ENCODE measurements around the gene STX18. TPM values are rescaled to one million over a fixed set of nuclear protein-coding genes. Genes with fewer than 3 reads are reported as not detected.
"Not testable (repeated sequence)": the region's sequence is repeated elsewhere in the genome, so short reads cannot be mapped to it uniquely, and the experiment has no call there.

Gene STX18
- total and polyA plus RNA-seq, 4 donors, result 10.2 to 17.1 (median 12.4) TPM

DNA sequence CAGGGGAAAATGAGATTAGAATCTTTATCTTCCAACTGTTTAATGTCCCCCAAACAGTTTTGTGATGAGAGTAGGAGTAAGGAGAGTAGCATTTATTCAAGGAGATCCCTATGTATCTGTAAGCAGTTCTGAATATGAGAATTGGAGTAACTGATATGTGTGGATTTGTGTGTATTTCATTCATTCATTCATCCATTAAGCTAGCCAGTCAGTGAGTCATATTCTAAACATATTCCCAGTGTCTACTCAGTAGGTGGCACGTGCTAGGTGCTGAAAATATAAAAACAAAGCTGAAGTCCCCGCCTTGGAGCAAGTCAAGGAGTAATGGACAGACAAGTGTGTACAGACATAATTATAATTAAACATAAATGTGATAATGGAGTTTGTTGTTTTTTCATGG, 12.4 kb upstream of the STX18 start:
- H3K4me3 ChIP-seq (ENCODE audit: low read depth in 1 of 3, low read length in 3 of 3), result no peak overlapping the region
- TF ChIP-seq, protein P1, sequence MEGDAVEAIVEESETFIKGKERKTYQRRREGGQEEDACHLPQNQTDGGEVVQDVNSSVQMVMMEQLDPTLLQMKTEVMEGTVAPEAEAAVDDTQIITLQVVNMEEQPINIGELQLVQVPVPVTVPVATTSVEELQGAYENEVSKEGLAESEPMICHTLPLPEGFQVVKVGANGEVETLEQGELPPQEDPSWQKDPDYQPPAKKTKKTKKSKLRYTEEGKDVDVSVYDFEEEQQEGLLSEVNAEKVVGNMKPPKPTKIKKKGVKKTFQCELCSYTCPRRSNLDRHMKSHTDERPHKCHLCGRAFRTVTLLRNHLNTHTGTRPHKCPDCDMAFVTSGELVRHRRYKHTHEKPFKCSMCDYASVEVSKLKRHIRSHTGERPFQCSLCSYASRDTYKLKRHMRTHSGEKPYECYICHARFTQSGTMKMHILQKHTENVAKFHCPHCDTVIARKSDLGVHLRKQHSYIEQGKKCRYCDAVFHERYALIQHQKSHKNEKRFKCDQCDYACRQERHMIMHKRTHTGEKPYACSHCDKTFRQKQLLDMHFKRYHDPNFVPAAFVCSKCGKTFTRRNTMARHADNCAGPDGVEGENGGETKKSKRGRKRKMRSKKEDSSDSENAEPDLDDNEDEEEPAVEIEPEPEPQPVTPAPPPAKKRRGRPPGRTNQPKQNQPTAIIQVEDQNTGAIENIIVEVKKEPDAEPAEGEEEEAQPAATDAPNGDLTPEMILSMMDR (IDR thresholded peaks at IDR 0.05; ENCODE audit: low read depth, low read length, missing input control), result no peak
- TF ChIP-seq, protein P2, sequence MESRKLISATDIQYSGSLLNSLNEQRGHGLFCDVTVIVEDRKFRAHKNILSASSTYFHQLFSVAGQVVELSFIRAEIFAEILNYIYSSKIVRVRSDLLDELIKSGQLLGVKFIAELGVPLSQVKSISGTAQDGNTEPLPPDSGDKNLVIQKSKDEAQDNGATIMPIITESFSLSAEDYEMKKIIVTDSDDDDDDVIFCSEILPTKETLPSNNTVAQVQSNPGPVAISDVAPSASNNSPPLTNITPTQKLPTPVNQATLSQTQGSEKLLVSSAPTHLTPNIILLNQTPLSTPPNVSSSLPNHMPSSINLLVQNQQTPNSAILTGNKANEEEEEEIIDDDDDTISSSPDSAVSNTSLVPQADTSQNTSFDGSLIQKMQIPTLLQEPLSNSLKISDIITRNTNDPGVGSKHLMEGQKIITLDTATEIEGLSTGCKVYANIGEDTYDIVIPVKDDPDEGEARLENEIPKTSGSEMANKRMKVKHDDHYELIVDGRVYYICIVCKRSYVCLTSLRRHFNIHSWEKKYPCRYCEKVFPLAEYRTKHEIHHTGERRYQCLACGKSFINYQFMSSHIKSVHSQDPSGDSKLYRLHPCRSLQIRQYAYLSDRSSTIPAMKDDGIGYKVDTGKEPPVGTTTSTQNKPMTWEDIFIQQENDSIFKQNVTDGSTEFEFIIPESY (IDR thresholded peaks at IDR 0.05), result no peak
- no peak for TF ChIP-seq RXRA (IDR thresholded peaks at IDR 0.05)
- TF ChIP-seq EGR1 (IDR thresholded peaks at IDR 0.05; ENCODE audit: low read depth in 2 of 2), result no peak
- TF ChIP-seq TAF1 (conservative IDR thresholded peaks at IDR 0.05), result no peak
- TF ChIP-seq FOXA2 (IDR thresholded peaks at IDR 0.05), result no peak
- TF ChIP-seq SP1 (IDR thresholded peaks at IDR 0.05), result no peak
- TF ChIP-seq HNF4G (IDR thresholded peaks at IDR 0.05), result no peak
- H3K9ac ChIP-seq (ENCODE audit: low read depth in 1 of 2, low read length in 2 of 2), result no peak overlapping the region
- H3K27me3 ChIP-seq (ENCODE audit: control insufficient read depth in 4 of 4, insufficient read depth in 4 of 4, low read length in 3 of 4), result no peaks in the 10 kb centered on the region
- H3K27ac ChIP-seq (ENCODE audit: low read depth in 1 of 2, low read length in 2 of 2), result no peak overlapping the region
- H3K36me3 ChIP-seq (ENCODE audit: control insufficient read depth in 4 of 4, insufficient read depth in 3 of 4, low read depth in 1 of 4, low read length in 3 of 4), result no peaks in the 10 kb centered on the region
- no peak for DNase-seq (ENCODE audit: low spot score)
- H3K9me3 ChIP-seq (ENCODE audit: control insufficient read depth in 4 of 4, low read length in 3 of 4), result no peaks in the 10 kb centered on the region
- H3K4me1 ChIP-seq (ENCODE audit: control insufficient read depth in 4 of 4, insufficient read depth in 4 of 4, low read length in 3 of 4), result no peaks in the 10 kb centered on the region
- 95% methylated on average over 2 of the region's 2 CpGs for WGBS

DNA sequence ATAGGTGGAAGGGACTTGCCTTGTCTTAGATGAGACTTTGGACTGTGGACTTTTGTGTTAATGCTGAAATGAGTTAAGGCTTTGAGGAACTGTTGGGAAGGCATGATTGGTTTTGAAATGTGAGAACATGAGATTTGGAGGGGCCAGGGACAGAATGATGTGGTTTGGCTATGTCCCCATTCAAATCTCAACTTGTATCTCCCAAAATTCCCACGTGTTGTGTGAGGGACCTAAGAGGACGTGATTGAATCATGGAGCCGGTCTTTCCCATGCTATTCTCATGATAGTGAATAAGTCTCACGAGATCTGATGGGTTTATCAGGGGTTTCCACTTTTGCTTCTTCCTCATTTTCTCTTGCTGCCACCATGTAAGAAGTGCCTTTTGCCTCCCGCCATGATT, 10.2 kb upstream of the STX18 start:
- not testable (repeated sequence) for H3K4me3 ChIP-seq (ENCODE audit: low read depth in 1 of 3, low read length in 3 of 3); H3K4me1 ChIP-seq (ENCODE audit: control insufficient read depth in 4 of 4, insufficient read depth in 4 of 4, low read length in 3 of 4); DNase-seq (ENCODE audit: low spot score); H3K27me3 ChIP-seq (ENCODE audit: control insufficient read depth in 4 of 4, insufficient read depth in 4 of 4, low read length in 3 of 4); H3K9me3 ChIP-seq (ENCODE audit: control insufficient read depth in 4 of 4, low read length in 3 of 4); H3K9ac ChIP-seq (ENCODE audit: low read depth in 1 of 2, low read length in 2 of 2); H3K27ac ChIP-seq (ENCODE audit: low read depth in 1 of 2, low read length in 2 of 2); H3K36me3 ChIP-seq (ENCODE audit: control insufficient read depth in 4 of 4, insufficient read depth in 3 of 4, low read depth in 1 of 4, low read length in 3 of 4)
- 96% methylated on average over 5 of the region's 5 CpGs for WGBS

DNA sequence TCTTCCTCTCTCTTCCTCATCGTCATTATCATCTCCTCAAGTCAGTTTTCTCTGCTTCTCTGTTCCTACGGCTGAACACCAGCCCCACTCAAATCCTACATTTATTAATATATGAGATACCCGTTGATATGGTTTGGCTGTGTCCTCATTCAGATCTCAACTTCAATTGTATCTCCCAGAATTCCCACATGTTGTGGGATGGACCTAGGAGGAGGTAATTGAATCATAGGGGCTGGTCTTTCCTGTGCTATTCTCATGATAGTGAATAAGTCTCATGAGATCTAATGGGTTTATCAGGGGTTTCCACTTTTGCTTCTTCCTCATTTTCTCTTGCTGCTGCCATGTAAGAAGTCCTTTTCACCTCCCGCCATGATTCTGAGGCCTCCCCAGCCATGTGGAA, 8.3 kb upstream of the STX18 start:
- H3K36me3 ChIP-seq (ENCODE audit: control insufficient read depth in 4 of 4, insufficient read depth in 3 of 4, low read depth in 1 of 4, low read length in 3 of 4); H3K27me3 ChIP-seq (ENCODE audit: control insufficient read depth in 4 of 4, insufficient read depth in 4 of 4, low read length in 3 of 4); DNase-seq (ENCODE audit: low spot score); H3K4me1 ChIP-seq (ENCODE audit: control insufficient read depth in 4 of 4, insufficient read depth in 4 of 4, low read length in 3 of 4); H3K4me3 ChIP-seq (ENCODE audit: low read depth in 1 of 3, low read length in 3 of 3); H3K27ac ChIP-seq (ENCODE audit: low read depth in 1 of 2, low read length in 2 of 2); H3K9ac ChIP-seq (ENCODE audit: low read depth in 1 of 2, low read length in 2 of 2); H3K9me3 ChIP-seq (ENCODE audit: control insufficient read depth in 4 of 4, low read length in 3 of 4): not testable (repeated sequence)
- 94% methylated on average over 4 of the region's 4 CpGs for WGBS

DNA sequence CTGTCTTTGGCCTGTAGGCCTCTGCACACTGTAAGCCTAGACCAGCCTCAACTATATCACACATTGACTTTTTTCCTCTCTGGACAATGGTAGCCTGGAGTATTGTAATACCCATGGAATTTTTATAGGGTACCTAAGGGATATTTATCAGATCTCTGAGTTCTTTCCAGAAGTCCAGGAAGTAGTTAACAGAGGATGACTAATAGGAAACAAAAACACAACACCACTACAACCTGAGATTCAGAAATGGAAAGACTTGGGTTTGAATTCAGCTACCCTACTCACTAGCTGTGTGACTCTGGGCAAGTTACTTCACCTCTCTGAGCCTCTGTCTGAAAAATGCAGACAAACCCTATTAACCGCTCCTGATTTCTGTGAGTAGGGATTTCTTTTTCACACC, 7.7 kb upstream of the STX18 start:
- DNase-seq (ENCODE audit: low spot score), result no peak
- H3K36me3 ChIP-seq (ENCODE audit: control insufficient read depth in 4 of 4, insufficient read depth in 3 of 4, low read depth in 1 of 4, low read length in 3 of 4), result peaks cover 0 to 3% (median under 1%) of the 10 kb centered on the region in 4 donors
- no peaks in the 10 kb centered on the region for H3K27me3 ChIP-seq (ENCODE audit: control insufficient read depth in 4 of 4, insufficient read depth in 4 of 4, low read length in 3 of 4)
- H3K9me3 ChIP-seq (ENCODE audit: control insufficient read depth in 4 of 4, low read length in 3 of 4), result no peaks in the 10 kb centered on the region
- H3K4me1 ChIP-seq (ENCODE audit: control insufficient read depth in 4 of 4, insufficient read depth in 4 of 4, low read length in 3 of 4), result no peaks in the 10 kb centered on the region
- H3K27ac ChIP-seq (ENCODE audit: low read depth in 1 of 2, low read length in 2 of 2), result no peak overlapping the region
- WGBS, result 100% methylated on average over 1 of the region's 1 CpG
- no peak overlapping the region for H3K4me3 ChIP-seq (ENCODE audit: low read depth in 1 of 3, low read length in 3 of 3)
- H3K9ac ChIP-seq (ENCODE audit: low read depth in 1 of 2, low read length in 2 of 2), result no peak overlapping the region
- TF ChIP-seq FOXA1 (IDR thresholded peaks at IDR 0.05) (no peak), TAF1 (conservative IDR thresholded peaks at IDR 0.05) (no peak), HNF4A (conservative IDR thresholded peaks at IDR 0.05) (no peak), RAD21 (IDR thresholded peaks at IDR 0.05) (no peak), FOXA2 (IDR thresholded peaks at IDR 0.05) (no peak), RXRA (IDR thresholded peaks at IDR 0.05) (no peak), SP1 (IDR thresholded peaks at IDR 0.05) (no peak), HNF4G (IDR thresholded peaks at IDR 0.05) (no peak), JUND (IDR thresholded peaks at IDR 0.05) (no peak), GABPA (IDR thresholded peaks at IDR 0.05 in 1 of 2, conservative IDR thresholded peaks at IDR 0.05 in 1 of 2) (no peak)
- TF ChIP-seq, protein P3, sequence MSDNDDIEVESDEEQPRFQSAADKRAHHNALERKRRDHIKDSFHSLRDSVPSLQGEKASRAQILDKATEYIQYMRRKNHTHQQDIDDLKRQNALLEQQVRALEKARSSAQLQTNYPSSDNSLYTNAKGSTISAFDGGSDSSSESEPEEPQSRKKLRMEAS (IDR thresholded peaks at IDR 0.05), result no peak
- TF ChIP-seq, protein P4, sequence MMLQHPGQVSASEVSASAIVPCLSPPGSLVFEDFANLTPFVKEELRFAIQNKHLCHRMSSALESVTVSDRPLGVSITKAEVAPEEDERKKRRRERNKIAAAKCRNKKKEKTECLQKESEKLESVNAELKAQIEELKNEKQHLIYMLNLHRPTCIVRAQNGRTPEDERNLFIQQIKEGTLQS (IDR thresholded peaks at IDR 0.05), result no peak
- TF ChIP-seq, protein P1 (IDR thresholded peaks at IDR 0.05; ENCODE audit: low read depth, low read length, missing input control), result no peak
- TF ChIP-seq, protein P2 (IDR thresholded peaks at IDR 0.05), result no peak

Data from liver (tissue), 9 donors.